Activated T-cell treated with anti-CD3 and anti-CD28 coated beads, Interleukin-2, amount 50 U/mL, for 72 hours (primary cell): ENCODE data around the gene NUDC. TPM values are rescaled to one million over a fixed set of nuclear protein-coding genes. Genes with fewer than 3 reads are reported as not detected.
A peak's percentile ranks its signal among the peaks of the same experiment; 100 is the strongest.
"Not testable (repeated sequence)": the region's sequence is repeated elsewhere in the genome, so short reads cannot be mapped to it uniquely, and the experiment has no call there.

Experiments used
- ATAC-seq, 2 donors: fragments of 150-1000 bp; cut with Tn5 transposase; replicated peaks in 1 of 2; 2 replicates each; pipeline ENCODE4 v1.10.0; 2021; ENCODE audit warnings: moderate library complexity in 2 of 2, mild to moderate bottlenecking in 1 of 2
- DNase-seq, 2 donors: peaks; one replicate each; pipeline ENCODE4 v3.0.0; 2021 to 2022; ENCODE audit warnings: mixed read lengths in 1 of 2
- H3K27ac Mint-ChIP-seq: one replicate; pipeline ENCODE4 v1.8.0; 2022; ENCODE audit warnings: mild to moderate bottlenecking, moderate library complexity, mixed read lengths
- H3K27me3 Mint-ChIP-seq: one replicate; pipeline ENCODE4 v1.8.0; 2022; ENCODE audit warnings: low read depth, mixed read lengths
- H3K36me3 Mint-ChIP-seq, 2 donors: one replicate each; pipeline ENCODE4 v1.8.0; 2022; ENCODE audit warnings: mixed read lengths in 2 of 2, mild to moderate bottlenecking in 1 of 2; ENCODE audit not compliant: insufficient read depth in 2 of 2
- H3K4me1 Mint-ChIP-seq: one replicate; pipeline ENCODE4 v1.8.0; 2022; ENCODE audit warnings: low read depth, mixed read lengths
- H3K4me3 Mint-ChIP-seq, 2 donors: one replicate each; pipeline ENCODE4 v1.8.0; 2022; ENCODE audit warnings: mild to moderate bottlenecking in 2 of 2, mixed read lengths in 2 of 2, moderate library complexity in 2 of 2
- H3K9me3 Mint-ChIP-seq, 2 donors: one replicate each; pipeline ENCODE4 v1.8.0; 2022; ENCODE audit warnings: mixed read lengths in 2 of 2
- total RNA-seq, 2 donors: library from RNA; stranded (reverse); gene quantifications; one replicate each; pipeline ENCODE4 v1.2.3, GENCODE V29; 2022

The NUDC gene
- 10 to 100 TPM; 61.6 to 78.5 TPM for total RNA-seq

GRCh38 chr1:26921540-26922430 lies at the start of gene NUDC:
NUDC (plus strand) TSS chr1:26921743; CDS start chr1:26921849, 106 bp downstream.
- Mint-ChIP-seq H3K27ac (peak within 1 kb of the TSS; percentile 84), H3K4me1 (peaks cover 46% of the 10 kb centered on the region), H3K4me3 (peak within 1 kb of the TSS; percentile 93), H3K9me3 (no peaks in the 10 kb centered on the region), H3K36me3 (peaks cover 10 to 17% of the 10 kb centered on the region in 2 donors), H3K27me3 (no peaks in the 10 kb centered on the region)
- DNase-seq, result peak; percentile 97 to 98
- ATAC-seq, result peak; percentile 96

- not testable (repeated sequence) for H3K27ac Mint-ChIP-seq
These were observed 48.4 kb upstream of the NUDC start for GRCh38 chr1:26873097-26873496.

GRCh38 chr1:26874896-26875295 lies 46.6 kb upstream of the NUDC start:
- Mint-ChIP-seq H3K4me3 (no peak overlapping the region), H3K4me1 (no peaks in the 10 kb centered on the region), H3K36me3 (peaks cover 0 to 4% of the 10 kb centered on the region in 2 donors), H3K27ac (no peak overlapping the region), H3K27me3 (no peaks in the 10 kb centered on the region), H3K9me3 (no peaks in the 10 kb centered on the region)
- DNase-seq (no peak), ATAC-seq (no peak)

More at GRCh38 chr1:26873097-26873496, 48.4 kb upstream of the NUDC start:
- not testable (repeated sequence) for H3K36me3 Mint-ChIP-seq, H3K4me3 Mint-ChIP-seq, ATAC-seq, H3K27me3 Mint-ChIP-seq, H3K4me1 Mint-ChIP-seq, H3K9me3 Mint-ChIP-seq, DNase-seq

- Mint-ChIP-seq H3K27me3 (no peaks in the 10 kb centered on the region), H3K4me1 (no peaks in the 10 kb centered on the region), H3K27ac (no peak overlapping the region), H3K9me3 (no peaks in the 10 kb centered on the region), H3K36me3 (peaks cover 2 to 5% of the 10 kb centered on the region in 2 donors), H3K4me3 (no peak overlapping the region)
- DNase-seq (no peak), ATAC-seq (no peak)
These were observed 44.2 kb upstream of the NUDC start for GRCh38 chr1:26877326-26877725.

GRCh38 chr1:26879793-26880192 lies 41.8 kb upstream of the NUDC start:
- no peaks in the 10 kb centered on the region for H3K27me3 Mint-ChIP-seq
- H3K4me3 Mint-ChIP-seq, result no peak overlapping the region
- no peaks in the 10 kb centered on the region for H3K4me1 Mint-ChIP-seq
- no peak overlapping the region for H3K27ac Mint-ChIP-seq
- H3K9me3 Mint-ChIP-seq, result no peaks in the 10 kb centered on the region
- no peak for DNase-seq
- H3K36me3 Mint-ChIP-seq, result peaks cover 10 to 23% of the 10 kb centered on the region in 2 donors
- no peak for ATAC-seq

GRCh38 chr1:26881611-26882010 lies 39.9 kb upstream of the NUDC start:
- H3K27ac Mint-ChIP-seq, H3K4me1 Mint-ChIP-seq, H3K9me3 Mint-ChIP-seq, H3K4me3 Mint-ChIP-seq, DNase-seq, H3K27me3 Mint-ChIP-seq, ATAC-seq: not testable (repeated sequence)
- peaks cover 14 to 24% of the 10 kb centered on the region in 2 donors for H3K36me3 Mint-ChIP-seq

GRCh38 chr1:26882696-26883463 lies 38.7 kb upstream of the NUDC start:
- Mint-ChIP-seq H3K4me1 (peaks cover 5% of the 10 kb centered on the region), H3K27ac (no peak overlapping the region), H3K4me3 (no peak overlapping the region), H3K9me3 (no peaks in the 10 kb centered on the region), H3K36me3 (peaks cover 15 to 26% of the 10 kb centered on the region in 2 donors), H3K27me3 (no peaks in the 10 kb centered on the region)
- DNase-seq (no peak), ATAC-seq (no peak)

GRCh38 chr1:26887125-26887524 lies 34.4 kb upstream of the NUDC start:
- Mint-ChIP-seq H3K36me3 (peaks cover 24 to 31% of the 10 kb centered on the region in 2 donors), H3K27me3 (no peaks in the 10 kb centered on the region), H3K27ac (peak overlapping the region; percentile 8), H3K4me3 (no peak overlapping the region), H3K4me1 (peaks cover 32% of the 10 kb centered on the region), H3K9me3 (no peaks in the 10 kb centered on the region)
- DNase-seq, result peak in 1 of 2 donors; percentile 9
- no peak for ATAC-seq

- H3K27ac Mint-ChIP-seq, result peak overlapping the region; percentile 92
- DNase-seq (no peak), ATAC-seq (no peak)
- H3K27me3 Mint-ChIP-seq, result no peaks in the 10 kb centered on the region
- H3K4me3 Mint-ChIP-seq, result peak overlapping the region; percentile 93
- H3K4me1 Mint-ChIP-seq, result peaks cover 32% of the 10 kb centered on the region
- H3K9me3 Mint-ChIP-seq, result no peaks in the 10 kb centered on the region
- H3K36me3 Mint-ChIP-seq, result peaks cover 21 to 25% of the 10 kb centered on the region in 2 donors
These were observed 33.3 kb upstream of the NUDC start for GRCh38 chr1:26888231-26888630.

GRCh38 chr1:26889551-26890466 lies 31.7 kb upstream of the NUDC start, which contains the start of gene GPN2:
GPN2 (minus strand) TSS chr1:26890283; CDS start chr1:26890096, 187 bp downstream.
- Mint-ChIP-seq H3K27me3 (no peaks in the 10 kb centered on the region), H3K36me3 (peaks cover 18 to 20% of the 10 kb centered on the region in 2 donors)
- DNase-seq, result peak; percentile 85

GRCh38 chr1:26890467-26890796 lies 31.1 kb upstream of the NUDC start:
- DNase-seq (no peak), ATAC-seq (peak; percentile 43 to 47)
- H3K4me1 Mint-ChIP-seq, result peaks cover 42% of the 10 kb centered on the region
- peaks cover 14 to 16% of the 10 kb centered on the region in 2 donors for H3K36me3 Mint-ChIP-seq
- peak overlapping the region; percentile 92 for H3K27ac Mint-ChIP-seq
- no peaks in the 10 kb centered on the region for H3K27me3 Mint-ChIP-seq
- H3K9me3 Mint-ChIP-seq, result no peaks in the 10 kb centered on the region
- peak overlapping the region; percentile 93 for H3K4me3 Mint-ChIP-seq

More at GRCh38 chr1:26889551-26890466, 31.7 kb upstream of the NUDC start, which contains the start of gene GPN2:
- Mint-ChIP-seq H3K4me3 (peak within 1 kb of the TSS; percentile 93), H3K27ac (peak within 1 kb of the TSS; percentile 92), H3K9me3 (no peaks in the 10 kb centered on the region), H3K4me1 (peaks cover 37% of the 10 kb centered on the region)
- ATAC-seq, result peak; percentile 98

GRCh38 chr1:26894263-26894662 lies 27.3 kb upstream of the NUDC start:
- Mint-ChIP-seq H3K27ac (no peak overlapping the region), H3K4me3 (no peak overlapping the region)
- ATAC-seq, result no peak

More at GRCh38 chr1:26894263-26894662, 27.3 kb upstream of the NUDC start:
- Mint-ChIP-seq H3K36me3 (peaks cover 11 to 12% of the 10 kb centered on the region in 2 donors), H3K4me1 (peaks cover 43% of the 10 kb centered on the region), H3K9me3 (no peaks in the 10 kb centered on the region), H3K27me3 (no peaks in the 10 kb centered on the region)
- DNase-seq, result no peak
